GM12878 (cell line): ENCODE measurements around the gene LINC00237. TPM values are rescaled to one million over a fixed set of nuclear protein-coding genes. Genes with fewer than 3 reads are reported as not detected.
A peak's percentile ranks its signal among the peaks of the same experiment; 100 is the strongest.

Experiments
- ATAC-seq: fragments of 200-7000 bp; cut with Tn5 transposase; 3 replicates; pipeline ENCODE4 v1.9.1; 2020; ENCODE audit warnings: mild to moderate bottlenecking, moderate library complexity
- BruUV-seq: library from RNA; stranded (reverse); fragments of 400-500 nt; replicated peaks from 2 replicates; lab custom pipeline; 2021; lab: Mats Ljungman, UMichigan
- CTCF ChIA-PET: fragments of 300-600 bp; sonication (Branson Sonifier 250); formaldehyde crosslinking; extraction: SDS; loops from one replicate; lab custom pipeline; 2021; ENCODE audit warnings: inconsistent platforms; lab: Yijun Ruan, JAX
- POLR2A ChIA-PET: fragments of 350-600 bp; formaldehyde crosslinking; extraction: SDS; loops from one replicate; lab custom pipeline; 2021; ENCODE audit warnings: inconsistent platforms; lab: Charles Lee
- RAD21 ChIA-PET: fragments of 300-600 bp; sonication (Branson Sonifier 250); formaldehyde crosslinking; loops from one replicate; lab custom pipeline; 2023; ENCODE audit warnings: antibody characterized with exemption; ENCODE audit not compliant: unreplicated experiment; lab: Charles Lee
- SMC1A ChIA-PET: fragments of 300-600 bp; sonication (Branson Sonifier 250); formaldehyde crosslinking; loops from one replicate; lab custom pipeline; 2023; ENCODE audit not compliant: unreplicated experiment, uncharacterized antibody; lab: Charles Lee
- DNase-seq: peaks from one replicate; pipeline ENCODE4 v3.0.0-alpha.2; 2011; ENCODE audit warnings: low read depth, low spot score
- FAIRE-seq: peaks from 3 replicates; lab custom pipeline; 2011; peaks lifted over from hg19 to GRCh38; lab: Jason Lieb, UNC
- H2AFZ ChIP-seq: 2 replicates; pipeline ENCODE4 v1.6.0; 2011; ENCODE audit warnings: low read depth, low read length, control low read depth; ENCODE audit not compliant: control insufficient read depth
- H3K27ac ChIP-seq: 2 replicates; pipeline ENCODE4 v1.5.1; 2011; ENCODE audit warnings: control low read depth; ENCODE audit not compliant: control insufficient read depth, insufficient read depth
- H3K27me3 ChIP-seq, 2 experiments: replicated peaks in 1 of 2; 2 replicates each; pipeline versions ENCODE4 v1.6.0 to v1.6.1; 2011; ENCODE audit warnings: low read length in 1 of 2; ENCODE audit not compliant: control insufficient read depth in 2 of 2, insufficient read depth in 2 of 2
- H3K36me3 ChIP-seq, 2 experiments: 2 replicates each; pipeline ENCODE4 v1.5.1; 2011; ENCODE audit warnings: low read length in 1 of 2; ENCODE audit not compliant: control insufficient read depth in 2 of 2, insufficient read depth in 2 of 2
- H3K4me1 ChIP-seq: 2 replicates; pipeline ENCODE4 v1.6.1; 2011; ENCODE audit warnings: mild to moderate bottlenecking, low read length, moderate library complexity, mixed read lengths; ENCODE audit not compliant: control insufficient read depth, insufficient read depth
- H3K4me2 ChIP-seq: 2 replicates; pipeline ENCODE4 v1.6.0; 2011; ENCODE audit warnings: control low read depth; ENCODE audit not compliant: control insufficient read depth, insufficient read depth
- H3K4me3 ChIP-seq: fragments of 200-600 bp; sonication (generic); 2 replicates; pipeline ENCODE4 v1.5.1; 2016
- H3K79me2 ChIP-seq: 2 replicates; pipeline ENCODE4 v1.6.0; 2011; ENCODE audit warnings: low read length; ENCODE audit not compliant: control insufficient read depth, insufficient read depth
- H3K9ac ChIP-seq: 2 replicates; pipeline ENCODE4 v1.8.0; 2011; ENCODE audit warnings: low read length, control low read depth, mixed read lengths; ENCODE audit not compliant: control insufficient read depth, insufficient read depth
- H3K9me3 ChIP-seq: replicated peaks from 3 replicates; pipeline ENCODE4 v1.5.1; 2011; ENCODE audit warnings: mild to moderate bottlenecking, low read length; ENCODE audit not compliant: control insufficient read depth, insufficient read depth
- H4K20me1 ChIP-seq: 2 replicates; pipeline ENCODE4 v1.6.0; 2011; ENCODE audit not compliant: control insufficient read depth, insufficient read depth
- CHD2 ChIP-seq: IDR thresholded peaks from 2 replicates; pipeline ENCODE4 v1.6.1; 2011; ENCODE audit warnings: low read depth, low read length, improper control_type of control experiment, borderline replicate concordance
- TCF12 ChIP-seq: IDR thresholded peaks from 2 replicates; pipeline ENCODE4 v1.6.1; 2011; ENCODE audit warnings: low read depth, mild to moderate bottlenecking, low read length
- TCF3 ChIP-seq: IDR thresholded peaks from 2 replicates; pipeline ENCODE4 v1.6.1; 2012; ENCODE audit warnings: low read depth, mild to moderate bottlenecking, low read length, borderline replicate concordance; ENCODE audit not compliant: insufficient read depth
- WGBS: methylation state at CpG from one replicate; pipeline ENCODE4 v1.1.6; 2016; ENCODE audit warnings: low lambda C conversion rate; ENCODE audit not compliant: insufficient replicate concordance, insufficient coverage; ENCODE audit errors: missing lambda C conversion rate; 5-methylcytosine and 5-hydroxymethylcytosine counted together
- in situ Hi-C: fragments of 300-500 bp; cut with MboI; formaldehyde crosslinking; loops from 9 replicates; pipeline ENCODE4 v1.14.3; 2018; ENCODE audit warnings: mixed read lengths
- intact Hi-C: fragments of 100-400 bp; cut with micrococcal nuclease; formaldehyde crosslinking; loops from one replicate; pipeline ENCODE4 v1.14.2; 2022; ENCODE audit not compliant: unreplicated experiment
- polyA plus RNA-seq, 11 experiments: library from polyadenylated mRNA; depleted of rRNA in 4 of 11; unstranded in 6 of 11; stranded (reverse) in 5 of 11; fragments of >200 nt; fragmentation: Nextera tagmentation in 4 of 11; fragmentation: Illumina TruSeq in 1 of 11; extraction: Ambion mirVana in 4 of 11; extraction: Trizol in 1 of 11; gene quantifications; 1 replicate in 1 of 11; 2 replicates in 10 of 11; pipeline versions ENCODE4 v1.2.1 to v1.2.3, GENCODE V29; 2011 to 2016; ENCODE audit warnings: inconsistent platforms in 2 of 11, missing spikeins in 2 of 11, low read depth in 1 of 11
- total RNA-seq, 4 experiments: library from RNA; depleted of rRNA in 3 of 4; stranded (reverse); fragments of >200 nt in 3 of 4; fragmentation: Illumina TruSeq in 1 of 4; extraction: Trizol in 1 of 4; gene quantifications; 2 replicates each; pipeline versions ENCODE4 v1.2.1 to v1.2.3, GENCODE V29; 2013 to 2021
- TF ChIP-seq, protein P1 (sequence below): fragments of 450-650 bp; IDR thresholded peaks from 2 replicates; pipeline ENCODE4 v1.6.1; 2017; ENCODE audit warnings: low read depth, mild to moderate bottlenecking, moderate library complexity

Gene LINC00237
- total and polyA plus RNA-seq, 10 of the 15 experiments (the other 5 are each of a cell fraction or from before 2014, with no cell fraction given): not detected

DNA sequence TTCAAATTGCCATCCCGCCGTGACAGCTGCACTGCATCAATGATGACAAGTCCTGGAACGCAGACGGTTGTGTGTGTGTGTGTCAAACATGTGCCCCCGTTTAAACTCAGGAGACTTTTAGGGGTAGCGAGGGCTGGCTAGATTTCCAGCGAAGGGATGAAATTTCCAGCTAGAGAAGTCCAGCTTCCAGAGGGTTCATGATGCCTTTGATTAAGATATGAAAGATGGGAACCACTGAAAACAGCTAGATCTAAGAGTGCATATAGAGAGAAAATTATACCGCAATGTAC lies 20.4 kb upstream of the LINC00237 start:
- BruUV-seq: TSS peak; percentile 63
- ChIA-PET CTCF (interaction anchor here (0.7 to 1.8 kb wide), 4 partner anchors 10 to 160 kb away, joined by 3 to 8 read pairs (median 3); no protein-coding TSS in a partner anchor), SMC1A (interaction anchor here (0.6 to 1.4 kb wide), 7 partner anchors 8 to 1099 kb away, joined by 3 to 5 read pairs (median 3); partner anchors contain the start of genes RALGAPA2 and XRN2)

More for the DNA sequence above, 20.4 kb upstream of the LINC00237 start:
- H2AFZ ChIP-seq: peak overlapping the region; percentile 48
- peak overlapping the region; percentile 78 for H3K9ac ChIP-seq
- RAD21 ChIA-PET: interaction anchor here (0.8 to 2.1 kb wide), 3 partner anchors 10 to 1075 kb away, joined by 3 to 8 read pairs (median 4); no protein-coding TSS in a partner anchor
- peak overlapping the region; percentile 75 for H3K4me3 ChIP-seq
- no peak overlapping the region for H3K27ac ChIP-seq
- TF ChIP-seq TCF12 (peak; percentile 76; the same call in 1 of the 2 replicates), CHD2 (no peak), TCF3 (peak; percentile 66; the same call in 1 of the 2 replicates)
- TF ChIP-seq, protein P1, sequence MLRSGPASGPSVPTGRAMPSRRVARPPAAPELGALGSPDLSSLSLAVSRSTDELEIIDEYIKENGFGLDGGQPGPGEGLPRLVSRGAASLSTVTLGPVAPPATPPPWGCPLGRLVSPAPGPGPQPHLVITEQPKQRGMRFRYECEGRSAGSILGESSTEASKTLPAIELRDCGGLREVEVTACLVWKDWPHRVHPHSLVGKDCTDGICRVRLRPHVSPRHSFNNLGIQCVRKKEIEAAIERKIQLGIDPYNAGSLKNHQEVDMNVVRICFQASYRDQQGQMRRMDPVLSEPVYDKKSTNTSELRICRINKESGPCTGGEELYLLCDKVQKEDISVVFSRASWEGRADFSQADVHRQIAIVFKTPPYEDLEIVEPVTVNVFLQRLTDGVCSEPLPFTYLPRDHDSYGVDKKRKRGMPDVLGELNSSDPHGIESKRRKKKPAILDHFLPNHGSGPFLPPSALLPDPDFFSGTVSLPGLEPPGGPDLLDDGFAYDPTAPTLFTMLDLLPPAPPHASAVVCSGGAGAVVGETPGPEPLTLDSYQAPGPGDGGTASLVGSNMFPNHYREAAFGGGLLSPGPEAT: 0 out of 2 replicates have a peak, but pooled peaks have one; percentile 17
- in situ Hi-C loops: no loop called here
- POLR2A ChIA-PET: no interaction called here
- no peak for DNase-seq
- peaks cover 2% of the 10 kb centered on the region; the same call in 1 of the 2 replicates for H3K4me1 ChIP-seq
- intact Hi-C loops: loop anchor here (10.0 kb wide), 1 partner anchor 178 kb away; the partner anchor contains the start of gene XRN2
- FAIRE-seq: peak; percentile 57
- H3K79me2 ChIP-seq: no peaks in the 10 kb centered on the region; the same call in 1 of the 2 replicates
- no peaks in the 10 kb centered on the region for H3K27me3 ChIP-seq
- no peaks in the 10 kb centered on the region for H3K9me3 ChIP-seq
- no peaks in the 10 kb centered on the region for H4K20me1 ChIP-seq
- H3K36me3 ChIP-seq: no peaks in the 10 kb centered on the region
- peak; percentile 1; the same call in 2 of the 3 replicates for ATAC-seq
- H3K4me2 ChIP-seq: peak overlapping the region; percentile 81
- 13% methylated on average over 8 of the region's 8 CpGs for WGBS
